Fibroblast of mammary gland (primary cell): ENCODE results near the gene RPS6KC1.
"Not testable (repeated sequence)": the region's sequence is repeated elsewhere in the genome, so short reads cannot be mapped to it uniquely, and the experiment has no call there.

Experiments
- DNase-seq: peaks from one replicate; pipeline ENCODE4 v3.0.0-alpha.2; 2010; ENCODE audit warnings: low read depth
- H3K4me3 ChIP-seq: 2 replicates; pipeline ENCODE4 v1.5.1; 2011; ENCODE audit warnings: low read depth, mild to moderate bottlenecking, low read length, moderate library complexity; ENCODE audit not compliant: control insufficient read depth
- CTCF ChIP-seq: conservative IDR thresholded peaks from 2 replicates; pipeline ENCODE4 v1.5.1; 2011; ENCODE audit warnings: low read depth, low read length, inconsistent platforms; ENCODE audit not compliant: control insufficient read depth, insufficient read depth

RPS6KC1 gene

GRCh38 chr1:213297021-213297420, 246.0 kb downstream of the RPS6KC1 start:
- DNase-seq, result no peak
- no peak overlapping the region for H3K4me3 ChIP-seq
- no peak for TF ChIP-seq CTCF

- H3K4me3 ChIP-seq, result no peak overlapping the region
- TF ChIP-seq CTCF, result no peak
- no peak for DNase-seq
These were observed 249.4 kb downstream of the RPS6KC1 start for GRCh38 chr1:213300433-213300832.

- not testable (repeated sequence) for H3K4me3 ChIP-seq, DNase-seq
These were observed 250.5 kb downstream of the RPS6KC1 start for GRCh38 chr1:213301524-213301923.

- no peak overlapping the region for H3K4me3 ChIP-seq
- peak; percentile 14 for DNase-seq
- TF ChIP-seq CTCF, result no peak
These were observed 252.2 kb downstream of the RPS6KC1 start for GRCh38 chr1:213303286-213303685.

DNA sequence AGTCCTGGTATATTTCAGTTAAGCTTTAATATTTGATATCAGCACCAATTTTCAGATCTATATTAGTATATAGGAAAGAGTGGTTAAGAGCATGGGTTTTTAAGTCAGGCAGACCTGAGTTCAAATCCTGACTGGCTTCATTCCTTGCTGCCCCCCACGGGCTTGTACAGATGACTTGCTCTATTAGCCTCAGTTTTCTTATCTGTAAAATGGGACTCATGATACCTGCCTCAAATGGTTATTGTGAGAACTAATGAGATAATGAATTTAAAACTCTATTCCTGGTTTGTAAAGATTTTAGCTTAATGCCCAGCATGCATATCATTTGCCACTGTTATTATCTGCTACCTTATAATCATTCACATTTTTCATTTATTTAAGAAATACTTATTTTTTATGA, 264.5 kb downstream of the RPS6KC1 start:
- H3K4me3 ChIP-seq, result no peak overlapping the region

DNA sequence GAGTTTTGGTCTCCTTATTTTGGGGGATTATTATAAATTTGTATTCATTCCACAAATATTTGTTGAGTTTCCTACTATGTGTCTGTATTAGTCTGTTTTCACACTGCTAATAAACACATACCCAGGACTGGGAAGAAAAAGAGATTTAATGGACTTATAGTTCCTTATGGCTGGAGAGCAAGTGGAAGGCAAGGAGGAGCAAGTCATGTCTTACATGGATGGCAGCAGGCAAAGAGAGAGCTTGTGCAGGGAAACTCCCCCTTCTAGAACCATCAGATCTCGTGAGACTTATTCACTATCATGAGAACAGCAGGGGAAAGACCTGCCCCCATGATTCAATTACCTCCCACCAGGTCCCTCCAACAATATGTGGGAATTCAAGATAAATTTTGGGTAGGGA, 267.4 kb downstream of the RPS6KC1 start:
- not testable (repeated sequence) for DNase-seq, H3K4me3 ChIP-seq

More for the DNA sequence above, 264.5 kb downstream of the RPS6KC1 start:
- TF ChIP-seq CTCF, result no peak
- no peak for DNase-seq

GRCh38 chr1:213320191-213320870, 269.3 kb downstream of the RPS6KC1 start:
- TF ChIP-seq CTCF, result no peak
- H3K4me3 ChIP-seq, result no peak overlapping the region
- DNase-seq, result no peak
